ENCODE measurements around the gene PPAT.

DNA sequence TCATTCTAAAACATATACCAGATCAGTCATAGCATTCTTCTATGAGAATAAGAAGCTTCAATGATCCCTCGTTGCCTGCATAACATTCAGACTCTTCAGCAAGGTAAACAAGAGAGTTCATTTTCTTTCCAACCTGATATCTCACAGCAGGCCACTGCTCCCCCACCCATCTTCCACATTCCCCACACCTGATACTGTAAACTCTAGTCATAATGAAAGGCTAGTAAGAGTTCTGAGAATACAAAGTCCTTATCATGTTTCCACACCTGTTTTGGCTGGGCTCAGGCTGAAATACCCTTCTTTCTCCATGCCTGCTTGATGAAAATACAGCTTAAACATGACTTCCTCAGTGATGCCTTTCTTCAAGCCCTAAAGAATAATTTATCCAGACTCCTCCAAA, 45.9 kb downstream of the PPAT start:
- TF ChIP-seq CTCF (IDR thresholded peaks at IDR 0.05) (no peak), POLR2AphosphoS5 (IDR thresholded peaks at IDR 0.05) (no peak)
